HepG2 (cell line): Measurements from ENCODE around the gene KRT14. TPM values are rescaled to one million over a fixed set of nuclear protein-coding genes. Genes with fewer than 3 reads are reported as not detected.

ENCODE experiments used
- AFF4 ChIP-seq: sonication (generic); formaldehyde crosslinking; IDR thresholded peaks from 2 replicates; pipeline ENCODE4 v1.4.0; 2020; ENCODE audit warnings: missing genetic modification reagents
- HMGXB3 ChIP-seq: sonication (generic); formaldehyde crosslinking; IDR thresholded peaks from 2 replicates; pipeline ENCODE4 v1.4.0; 2020; ENCODE audit warnings: missing genetic modification reagents, borderline replicate concordance
- HOMEZ ChIP-seq: IDR thresholded peaks from 2 replicates; pipeline ENCODE4 v1.6.1; 2016; ENCODE audit warnings: low read depth
- KLF16 ChIP-seq, 2 experiments: sonication (generic) in 1 of 2; formaldehyde crosslinking in 1 of 2; IDR thresholded peaks; 2 replicates each; pipeline versions ENCODE4 v1.6.1 to v1.8.0; 2016 to 2023; ENCODE audit warnings: missing genetic modification reagents in 2 of 2, missing compliant biosample characterization in 1 of 2
- MTF2 ChIP-seq: sonication (generic); formaldehyde crosslinking; IDR thresholded peaks from 2 replicates; pipeline ENCODE4 v1.5.0; 2020; ENCODE audit warnings: missing genetic modification reagents, borderline replicate concordance
- MYPOP ChIP-seq: sonication (generic); formaldehyde crosslinking; IDR thresholded peaks from 2 replicates; pipeline ENCODE4 v1.8.1; 2023; ENCODE audit warnings: mild to moderate bottlenecking, moderate library complexity, missing genetic modification reagents
- TEAD3 ChIP-seq: optimal IDR thresholded peaks from 2 replicates; pipeline ENCODE3; 2016; ENCODE audit warnings: borderline replicate concordance
- TRIM22 ChIP-seq: fragments of 450-650 bp; IDR thresholded peaks from 2 replicates; pipeline ENCODE4 v1.6.1; 2017
- ZFP62 ChIP-seq: sonication (generic); formaldehyde crosslinking; IDR thresholded peaks from 2 replicates; pipeline ENCODE4 v1.4.0; 2020; ENCODE audit warnings: missing genetic modification reagents
- ZMYM2 ChIP-seq: sonication (generic); formaldehyde crosslinking; IDR thresholded peaks from 2 replicates; pipeline ENCODE4 v1.8.0; 2022; ENCODE audit warnings: mild to moderate bottlenecking, missing genetic modification reagents
- ZNF503 ChIP-seq: sonication (generic); formaldehyde crosslinking; IDR thresholded peaks from 2 replicates; pipeline ENCODE4 v1.4.0; 2020; ENCODE audit warnings: missing genetic modification reagents
- ZNF556 ChIP-seq: sonication (generic); formaldehyde crosslinking; IDR thresholded peaks from 2 replicates; pipeline ENCODE4 v1.4.0; 2020; ENCODE audit warnings: mild to moderate bottlenecking, missing genetic modification reagents, borderline replicate concordance
- ZNF644 ChIP-seq: IDR thresholded peaks from 2 replicates; pipeline ENCODE4 v1.6.1; 2016; ENCODE audit warnings: low read depth
- polyA plus RNA-seq, 8 experiments: library from polyadenylated mRNA; depleted of rRNA in 3 of 8; stranded (reverse) in 7 of 8; unstranded in 1 of 8; fragments of >200 nt; fragmentation: Illumina TruSeq in 4 of 8; extraction: Trizol in 4 of 8; gene quantifications; 2 replicates each; pipeline versions ENCODE4 v1.2.1 to v1.2.3, GENCODE V29; 2011 to 2016; ENCODE audit warnings: low read depth in 4 of 8, missing spikeins in 1 of 8, mixed read lengths in 1 of 8; ENCODE audit not compliant: insufficient read depth in 1 of 8
- total RNA-seq, 5 experiments: library from RNA; depleted of rRNA; stranded (reverse); fragments of >200 nt; fragmentation: Illumina TruSeq; extraction: Trizol; gene quantifications; 2 replicates each; pipeline ENCODE4 v1.2.3, GENCODE V29; 2016; ENCODE audit warnings: low read depth in 1 of 5

Gene KRT14
- total and polyA plus RNA-seq, 2 of the 13 experiments (the other 11 are each of a cell fraction or from before 2014, with no cell fraction given), result 0.09 TPM; not detected in 1

GRCh38 chr17:41548844-41549595 is 37.7 kb downstream of the KRT14 start (continued):
- TF ChIP-seq HOMEZ (CRISPR knock-in tag) (peak; percentile 18; the same call in 1 of the 2 replicates), MTF2 (CRISPR knock-in tag) (no peak), ZNF556 (CRISPR knock-in tag) (peak; percentile 47), ZFP62 (CRISPR knock-in tag) (no peak), TRIM22 (no peak), AFF4 (CRISPR knock-in tag) (no peak), ZNF644 (no peak), MYPOP (CRISPR knock-in tag) (no peak; the same call in 1 of the 2 replicates), KLF16 (CRISPR knock-in tag; IDR thresholded peaks at IDR 0.05) (peak in 1 of 2 experiments; percentile 69; a peak in 1 of 4 replicates), ZNF503 (CRISPR knock-in tag) (no peak), HMGXB3 (CRISPR knock-in tag) (no peak), ZMYM2 (CRISPR knock-in tag) (no peak), TEAD3 (CRISPR knock-in tag) (peak; percentile 77)
